Uterus (tissue), 4 donors: ENCODE data around the gene NBAS. TPM values are rescaled to one million over a fixed set of nuclear protein-coding genes. Genes with fewer than 3 reads are reported as not detected.
A peak's percentile ranks its signal among the peaks of the same experiment; 100 is the strongest.

Source experiments
- DNase-seq, 2 donors: peaks; one replicate each; pipeline ENCODE4 v3.0.0-alpha.2; 2019 to 2020
- H3K27ac ChIP-seq, 2 donors: fragments of 200-600 bp; sonication (generic); 1 replicate in 1 of 2; 2 replicates in 1 of 2; pipeline ENCODE4 v1.5.1; 2016 to 2018
- H3K27me3 ChIP-seq, 2 donors: fragments of 200-600 bp; sonication (generic); one replicate each; pipeline ENCODE4 v1.5.1; 2018 to 2019; ENCODE audit warnings: control low read depth in 1 of 2
- H3K36me3 ChIP-seq, 2 donors: fragments of 200-600 bp; sonication (generic); one replicate each; pipeline ENCODE4 v1.5.1; 2019; ENCODE audit warnings: control low read depth in 1 of 2
- H3K4me1 ChIP-seq, 2 donors: fragments of 200-600 bp; sonication (generic); one replicate each; pipeline ENCODE4 v1.5.1; 2018 to 2019; ENCODE audit warnings: control low read depth in 1 of 2
- H3K4me3 ChIP-seq, 2 donors: fragments of 200-600 bp; sonication (generic); 1 replicate in 1 of 2; 2 replicates in 1 of 2; pipeline ENCODE4 v1.5.1; 2018 to 2019; ENCODE audit warnings: mild to moderate bottlenecking in 1 of 2
- H3K9me3 ChIP-seq, 2 donors: fragments of 200-600 bp; sonication (generic); one replicate each; pipeline ENCODE4 v1.5.1; 2019; ENCODE audit warnings: control low read depth in 1 of 2
- CTCF ChIP-seq, 4 experiments: fragments of 200-600 bp in 2 of 4; fragments of 450-650 bp in 2 of 4; sonication (generic) in 2 of 4; IDR thresholded peaks; one replicate each; pipeline ENCODE4 v1.5.1; 2016 to 2019; ENCODE audit warnings: antibody characterized with exemption in 4 of 4, mild to moderate bottlenecking in 2 of 4, moderate library complexity in 1 of 4
- POLR2A ChIP-seq, 2 donors: fragments of 450-650 bp; IDR thresholded peaks; one replicate each; pipeline ENCODE4 v1.6.1; 2016; ENCODE audit warnings: antibody characterized with exemption in 2 of 2, mild to moderate bottlenecking in 1 of 2, moderate library complexity in 1 of 2
- intact Hi-C: fragments of 100-400 bp; cut with DNase I; formaldehyde crosslinking; loops from one replicate; pipeline ENCODE4 v1.15.1; 2023; ENCODE audit warnings: low total_unique reads
- total RNA-seq, 4 donors: library from RNA; depleted of rRNA in 3 of 4; stranded (reverse); fragments of >200 nt in 3 of 4; gene quantifications; one replicate each; pipeline versions ENCODE4 v1.1.0 to v1.2.4, GENCODE V29; 2014 to 2023
- donor health status: DM: yes; HTN: yes; CAD: no.

Gene NBAS
- total RNA-seq, 4 donors from 2014 or later, result 36.2 to 93.5 (median 49.5) TPM

DNA sequence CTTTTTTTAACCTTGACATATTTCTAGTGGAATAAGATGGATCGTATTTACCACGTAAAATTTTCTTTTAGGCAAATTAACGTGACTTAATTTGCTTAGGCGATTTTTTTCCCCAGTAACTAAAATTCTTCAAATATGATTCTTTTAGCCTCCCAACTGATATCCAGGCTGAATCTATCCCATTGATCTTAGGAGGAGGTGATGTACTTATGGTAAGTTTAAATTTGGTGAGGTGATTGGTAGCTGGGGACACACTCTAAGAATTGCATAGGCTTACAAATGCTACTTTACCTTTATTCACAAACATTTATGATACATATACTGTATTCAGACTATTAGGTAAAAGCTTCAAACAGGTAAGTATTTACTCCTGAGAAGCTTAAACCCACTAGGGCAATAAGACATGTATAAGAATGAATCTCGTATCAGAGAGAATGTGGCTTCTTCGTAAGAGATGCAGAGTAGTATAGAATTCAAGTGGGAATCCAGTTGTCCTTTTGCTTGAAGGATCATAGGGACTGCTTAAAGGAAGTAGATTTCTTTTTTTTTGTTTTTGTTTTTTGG lies 34.3 kb upstream of the NBAS start:
- no peak for DNase-seq
- Histone ChIP-seq H3K4me1 (no peaks in the 10 kb centered on the region), H3K27ac (no peak overlapping the region), H3K27me3 (no peaks in the 10 kb centered on the region), H3K4me3 (no peak overlapping the region), H3K9me3 (no peaks in the 10 kb centered on the region), H3K36me3 (no peaks in the 10 kb centered on the region)
- TF ChIP-seq CTCF (IDR thresholded peaks at IDR 0.05) (no peak), POLR2A (IDR thresholded peaks at IDR 0.05) (no peak)
- intact Hi-C loops, result no loop called here

DNA sequence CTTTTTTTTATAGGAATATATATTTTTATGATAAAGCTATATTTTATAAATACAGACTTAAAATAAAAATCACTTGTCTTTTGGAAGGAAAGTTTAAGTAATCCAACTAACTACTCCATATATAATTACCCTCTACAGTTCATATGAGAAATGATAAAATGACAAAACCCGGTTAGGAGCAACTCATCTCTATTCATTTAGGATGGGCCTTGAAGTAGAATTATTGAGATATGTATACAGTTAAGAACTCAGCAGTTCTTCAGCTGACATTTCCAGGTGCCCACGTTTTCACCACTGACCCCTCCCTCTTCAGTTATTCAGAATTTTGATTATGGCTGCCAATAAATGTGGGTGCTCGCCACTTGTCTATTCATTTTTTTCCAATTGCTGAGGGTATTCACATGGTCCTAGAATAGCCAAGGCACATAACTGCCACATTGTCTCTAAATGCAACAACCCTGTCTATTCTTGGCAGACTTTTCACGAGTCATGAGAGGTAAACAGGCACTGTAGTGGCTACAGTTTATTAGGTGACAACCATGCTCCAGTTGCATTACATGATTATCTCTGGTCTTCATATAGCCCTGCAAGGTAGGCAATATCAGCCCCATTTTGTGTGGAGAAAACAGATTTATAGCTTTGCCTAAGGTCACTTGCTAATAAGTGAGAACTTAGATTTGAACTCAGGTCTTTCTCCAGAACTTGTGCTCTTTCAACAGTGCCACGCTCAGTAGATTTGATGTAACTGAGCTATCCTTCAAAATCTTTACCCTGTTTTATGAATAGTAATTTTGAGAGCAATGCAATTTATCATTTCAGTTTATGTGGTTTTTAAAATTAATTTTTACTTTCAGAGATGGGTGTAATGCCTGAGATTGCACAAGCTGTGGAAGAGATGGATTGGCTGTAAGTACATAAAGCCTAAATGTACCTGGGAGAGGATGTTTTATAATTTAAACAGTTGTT lies 33.4 kb upstream of the NBAS start:
- no peak for DNase-seq
- no peak for TF ChIP-seq CTCF (IDR thresholded peaks at IDR 0.05)
- TF ChIP-seq POLR2A (IDR thresholded peaks at IDR 0.05), result no peak
- intact Hi-C loops, result no loop called here
- H3K4me1 ChIP-seq, result no peaks in the 10 kb centered on the region
- no peak overlapping the region for H3K27ac ChIP-seq
- H3K9me3 ChIP-seq, result no peaks in the 10 kb centered on the region
- H3K36me3 ChIP-seq, result no peaks in the 10 kb centered on the region
- no peak overlapping the region for H3K4me3 ChIP-seq
- H3K27me3 ChIP-seq, result no peaks in the 10 kb centered on the region

DNA sequence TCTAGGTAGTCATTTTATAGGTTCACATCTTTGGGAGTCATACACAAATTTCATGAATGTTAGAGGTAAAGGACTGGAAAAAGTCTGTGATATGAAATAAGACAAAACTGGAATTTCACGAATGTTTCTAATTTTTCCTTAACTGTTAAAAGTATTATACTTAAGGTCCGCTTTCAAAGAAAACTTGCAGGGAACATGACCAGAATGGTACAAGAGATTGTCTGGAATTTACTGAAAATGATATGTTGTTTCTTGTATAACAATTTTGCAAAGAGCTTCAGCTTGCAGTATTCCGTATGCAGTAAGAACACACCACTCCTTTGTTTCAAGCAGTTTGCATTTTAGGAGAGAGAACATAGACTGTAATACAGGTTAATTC lies 32.2 kb upstream of the NBAS start:
- Histone ChIP-seq H3K27me3 (no peaks in the 10 kb centered on the region), H3K9me3 (no peaks in the 10 kb centered on the region), H3K27ac (no peak overlapping the region), H3K36me3 (no peaks in the 10 kb centered on the region), H3K4me1 (no peaks in the 10 kb centered on the region), H3K4me3 (peak overlapping the region in 1 of 2 donors; percentile 87)
- intact Hi-C loops, result no loop called here
- no peak for DNase-seq
- no peak for TF ChIP-seq CTCF (IDR thresholded peaks at IDR 0.05)

DNA sequence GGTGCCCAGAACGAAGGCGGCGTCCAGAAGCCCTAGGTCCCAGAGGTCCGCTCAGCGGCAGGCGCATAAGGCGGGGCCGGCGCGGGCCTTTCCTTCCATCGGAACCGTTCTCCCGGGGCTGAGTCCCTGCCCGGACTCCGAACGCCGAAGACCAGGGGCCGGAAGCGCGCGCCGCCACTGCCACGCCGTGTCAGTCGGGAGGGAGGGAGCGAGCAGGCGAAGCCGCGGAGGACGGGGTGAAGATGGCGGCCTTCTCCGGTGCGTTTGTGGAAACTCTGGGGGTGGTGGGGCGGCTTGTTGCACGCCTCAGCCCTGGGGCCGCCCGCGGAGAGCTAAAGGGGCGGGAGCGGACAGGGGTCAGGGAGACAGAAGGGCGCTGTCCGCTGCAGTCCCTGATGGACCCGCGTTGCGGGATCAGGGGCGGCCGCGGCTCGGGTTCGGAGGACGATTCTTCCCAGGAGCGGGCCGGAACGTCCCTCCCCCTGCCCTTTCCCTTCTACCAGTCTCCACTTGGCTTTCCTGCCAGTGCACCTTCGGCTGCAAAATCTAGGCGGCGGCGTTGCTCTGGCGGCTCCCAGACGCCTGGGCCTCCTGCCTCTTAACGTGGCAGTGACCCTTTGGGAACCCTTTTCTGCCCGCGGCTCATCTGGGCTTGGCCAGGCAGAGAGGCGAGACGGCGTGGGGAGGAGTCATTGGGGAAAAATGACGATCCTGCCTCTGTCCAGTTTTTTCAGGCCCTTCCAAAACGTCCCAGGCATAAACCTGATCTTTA lies 30.7 kb upstream of the NBAS start, which contains the start of gene DDX1:
DDX1 (plus strand) TSS at position 177 of the 772 bp plus-strand sequence; CDS start at position 243, 66 bp downstream.
- peak within 1 kb of the TSS; percentile 80 to 87 for H3K4me3 ChIP-seq
- H3K27me3 ChIP-seq, result no peaks in the 10 kb centered on the region
- H3K9me3 ChIP-seq, result no peaks in the 10 kb centered on the region
- DNase-seq, result peak; percentile 65 to 82
- H3K27ac ChIP-seq, result peak within 1 kb of the TSS; percentile 79 to 92
- no peaks in the 10 kb centered on the region for H3K36me3 ChIP-seq
- intact Hi-C loops, result no loop called here
- H3K4me1 ChIP-seq, result no peaks in the 10 kb centered on the region
- TF ChIP-seq POLR2A (IDR thresholded peaks at IDR 0.05) (peak; percentile 29 to 60), CTCF (IDR thresholded peaks at IDR 0.05) (peak in 2 of 4 experiments; percentile 1 to 22)
